ENCODE data around the gene SLC12A8.

The SLC12A8 gene, protein sequence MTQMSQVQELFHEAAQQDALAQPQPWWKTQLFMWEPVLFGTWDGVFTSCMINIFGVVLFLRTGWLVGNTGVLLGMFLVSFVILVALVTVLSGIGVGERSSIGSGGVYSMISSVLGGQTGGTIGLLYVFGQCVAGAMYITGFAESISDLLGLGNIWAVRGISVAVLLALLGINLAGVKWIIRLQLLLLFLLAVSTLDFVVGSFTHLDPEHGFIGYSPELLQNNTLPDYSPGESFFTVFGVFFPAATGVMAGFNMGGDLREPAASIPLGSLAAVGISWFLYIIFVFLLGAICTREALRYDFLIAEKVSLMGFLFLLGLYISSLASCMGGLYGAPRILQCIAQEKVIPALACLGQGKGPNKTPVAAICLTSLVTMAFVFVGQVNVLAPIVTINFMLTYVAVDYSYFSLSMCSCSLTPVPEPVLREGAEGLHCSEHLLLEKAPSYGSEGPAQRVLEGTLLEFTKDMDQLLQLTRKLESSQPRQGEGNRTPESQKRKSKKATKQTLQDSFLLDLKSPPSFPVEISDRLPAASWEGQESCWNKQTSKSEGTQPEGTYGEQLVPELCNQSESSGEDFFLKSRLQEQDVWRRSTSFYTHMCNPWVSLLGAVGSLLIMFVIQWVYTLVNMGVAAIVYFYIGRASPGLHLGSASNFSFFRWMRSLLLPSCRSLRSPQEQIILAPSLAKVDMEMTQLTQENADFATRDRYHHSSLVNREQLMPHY

DNA sequence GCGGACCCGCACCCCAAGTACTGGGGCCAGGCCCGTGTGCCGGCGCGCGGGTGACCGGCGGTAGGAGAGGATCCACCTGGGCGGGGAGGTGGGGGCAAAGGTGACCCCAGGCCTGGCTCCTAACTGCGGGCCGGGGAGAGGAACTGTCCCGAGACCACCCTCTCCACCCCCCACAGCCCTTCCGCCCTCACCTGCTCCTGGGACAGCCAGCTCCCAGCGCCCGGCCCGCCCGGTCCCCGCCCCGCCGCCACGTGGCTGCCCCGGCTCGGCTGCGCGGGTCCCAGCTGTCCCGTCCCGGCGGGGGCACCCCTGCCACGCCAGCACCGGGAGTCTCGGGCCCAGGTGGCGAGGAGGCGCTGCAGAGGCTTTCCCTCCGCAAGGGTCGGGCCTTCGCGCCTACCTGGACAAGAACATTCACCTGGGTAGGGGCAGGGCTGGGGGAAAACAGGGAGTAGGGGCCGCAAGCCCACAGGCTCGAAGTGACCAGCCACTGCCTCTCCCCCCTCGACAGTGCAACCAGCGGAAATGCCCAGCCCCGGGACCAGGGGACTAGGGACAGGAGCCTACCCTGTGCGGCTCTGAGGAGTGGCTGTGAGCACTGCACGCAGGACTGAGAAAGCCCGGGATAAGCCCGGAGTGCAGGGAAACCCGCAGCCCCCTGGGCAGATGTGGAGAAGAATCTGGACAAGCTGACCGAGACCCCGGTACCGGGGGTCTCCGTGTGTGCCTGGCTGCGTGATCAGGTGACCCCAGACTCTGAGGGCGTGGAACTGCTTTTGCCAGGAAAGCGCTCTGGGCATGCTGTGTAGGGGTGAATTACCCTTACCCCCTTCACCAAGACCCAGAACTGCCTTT, at the start of gene SLC12A8:
Gene SLC12A8, minus strand, starts transcription at position 240 of the 855 bp plus-strand sequence. CDS start 1,399 bp downstream, outside the sequence.
- no peak for DNase-seq (ENCODE audit: low read depth in 2 of 2)

- DNase-seq (ENCODE audit: low read depth in 2 of 2) = no peak
Measured at GRCh38 chr3:125262161-125262560, 49.6 kb upstream of the SLC12A8 start.

DNA sequence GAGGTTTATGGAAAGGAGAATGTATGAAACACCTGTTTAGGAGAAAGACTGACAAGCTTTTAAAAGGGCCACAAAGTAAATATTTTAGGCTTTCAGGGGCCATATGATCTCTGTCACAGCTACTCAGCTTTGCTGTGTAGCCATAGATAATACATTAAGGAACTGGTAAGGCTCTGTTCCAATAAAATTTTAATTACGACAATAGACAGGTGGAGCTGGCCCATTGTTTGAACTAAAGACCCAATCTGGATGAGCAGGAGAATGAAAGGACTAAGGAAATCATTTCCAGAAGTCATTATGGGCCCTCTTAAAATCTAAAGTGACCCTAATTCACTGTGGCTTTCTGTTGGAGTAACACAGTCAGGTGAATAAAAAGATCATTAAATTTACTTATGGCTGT, 48.5 kb upstream of the SLC12A8 start:
- no peak for DNase-seq (ENCODE audit: low read depth in 2 of 2)

GRCh38 chr3:125260158-125260557, 47.6 kb upstream of the SLC12A8 start:
- DNase-seq (ENCODE audit: low read depth in 2 of 2) = no peak

- no peak for DNase-seq (ENCODE audit: low read depth in 2 of 2)
Measured at GRCh38 chr3:125257536-125257935, 45.0 kb upstream of the SLC12A8 start.

DNA sequence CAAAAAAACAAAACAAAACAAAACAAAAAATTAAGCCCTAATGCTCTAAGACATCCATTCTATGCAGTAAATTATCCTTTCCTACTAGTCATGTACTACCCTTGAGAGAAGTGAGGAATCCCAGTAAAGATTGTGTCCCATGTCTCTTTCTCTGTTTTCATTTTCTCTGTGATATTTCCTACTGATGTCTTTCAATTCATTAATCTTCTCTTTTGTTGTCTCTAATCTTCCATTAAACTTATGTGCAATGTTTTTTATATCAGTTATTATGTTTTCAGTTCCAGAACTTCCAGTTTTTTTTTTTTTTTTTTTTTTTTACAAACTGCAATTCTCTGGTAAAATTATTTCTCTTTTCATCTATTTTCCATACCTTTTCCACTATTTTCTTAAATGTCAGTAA, 44.1 kb upstream of the SLC12A8 start:
- DNase-seq (ENCODE audit: low read depth in 2 of 2) = no peak

DNA sequence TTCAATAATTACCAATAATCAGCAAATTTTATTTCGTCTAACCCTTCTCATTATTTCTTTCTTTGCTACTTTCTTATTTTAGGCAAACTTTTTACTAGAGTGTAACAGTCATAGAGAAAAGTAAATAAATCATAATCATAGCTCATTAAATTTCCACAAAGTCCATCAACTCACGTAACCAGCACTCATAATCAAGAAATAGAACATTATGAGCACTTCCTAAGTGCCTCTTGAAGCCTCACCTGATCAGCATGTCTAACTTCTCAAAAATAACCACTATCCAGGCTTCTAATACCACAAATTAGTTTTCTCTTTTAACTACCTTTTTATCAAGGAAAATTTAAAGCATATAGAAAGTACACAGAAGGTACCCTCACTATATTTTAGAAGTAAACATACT, 38.4 kb upstream of the SLC12A8 start:
- no peak for DNase-seq (ENCODE audit: low read depth in 2 of 2)

DNA sequence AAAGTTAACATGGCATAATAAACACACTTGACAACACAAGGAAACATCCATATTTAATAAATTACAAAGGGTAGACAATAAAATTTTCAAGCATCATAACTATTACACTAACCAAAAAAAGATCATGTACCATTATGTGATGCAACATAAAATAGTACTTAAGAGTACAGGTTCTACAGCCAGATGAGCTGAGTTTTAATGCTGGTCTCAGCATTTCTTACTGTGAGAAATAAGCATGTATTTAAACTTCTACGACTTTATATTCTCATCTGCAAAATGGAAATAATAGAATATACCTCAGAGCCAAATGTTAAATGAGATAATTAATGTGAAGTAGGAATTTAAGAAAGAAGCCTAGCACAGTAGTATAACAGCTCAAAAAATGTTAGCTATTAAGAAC, 33.7 kb upstream of the SLC12A8 start:
- DNase-seq (ENCODE audit: low read depth in 2 of 2) = no peak

GRCh38 chr3:125245521-125245920, 33.0 kb upstream of the SLC12A8 start:
- DNase-seq (ENCODE audit: low read depth in 2 of 2) = no peak

GRCh38 chr3:125240496-125240895, 27.9 kb upstream of the SLC12A8 start:
- DNase-seq (ENCODE audit: low read depth in 2 of 2) = no peak

GRCh38 chr3:125239266-125239665, 26.7 kb upstream of the SLC12A8 start:
- no peak for DNase-seq (ENCODE audit: low read depth in 2 of 2)

DNA sequence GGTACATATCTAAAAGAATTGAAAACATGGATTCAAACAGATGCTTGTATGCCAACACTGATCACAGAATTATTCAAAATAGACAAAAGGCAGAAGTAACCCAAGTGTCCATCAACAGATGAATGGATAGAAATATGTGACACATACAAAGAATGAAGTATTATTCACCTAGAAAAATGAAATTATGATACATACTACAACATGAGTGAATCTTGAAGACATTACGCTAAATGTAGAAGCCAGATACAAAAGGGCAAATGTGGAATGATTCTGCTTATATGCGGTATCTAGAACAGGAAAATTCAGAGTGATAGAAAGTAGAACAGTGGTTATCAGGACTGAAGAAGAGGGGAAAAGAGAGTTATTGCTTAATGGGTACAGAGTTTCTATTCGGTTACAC, 26.2 kb upstream of the SLC12A8 start:
- DNase-seq (ENCODE audit: low read depth in 2 of 2) = no peak

DNA sequence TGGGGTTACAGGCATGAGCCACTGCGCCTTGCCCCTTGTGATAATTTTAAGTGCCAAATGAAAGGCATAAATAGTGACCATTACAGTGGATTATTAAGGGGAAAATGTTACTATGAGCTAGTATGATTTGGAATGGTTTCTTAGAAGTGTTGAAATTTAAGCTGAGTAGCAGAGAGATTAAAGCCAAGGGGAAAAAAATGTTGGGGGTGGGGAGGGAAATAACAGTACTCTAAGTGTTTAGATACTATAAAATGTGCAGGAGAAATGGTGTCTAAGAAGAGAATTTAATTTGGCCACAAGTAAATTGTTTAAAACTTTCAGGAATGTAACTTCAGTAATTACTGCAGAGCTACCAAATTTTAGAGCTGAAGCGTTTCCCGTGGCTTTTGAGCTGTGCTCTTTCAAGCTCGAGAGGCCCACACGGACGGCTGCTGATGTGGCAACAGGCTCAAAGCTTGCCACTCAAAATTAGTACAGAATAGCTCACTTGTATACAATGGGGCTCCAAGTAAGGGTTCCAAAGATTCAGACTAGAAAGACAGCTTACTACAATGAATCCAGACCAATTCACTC, 23.9 kb upstream of the SLC12A8 start:
- DNase-seq (ENCODE audit: low read depth in 2 of 2) = no peak

DNA sequence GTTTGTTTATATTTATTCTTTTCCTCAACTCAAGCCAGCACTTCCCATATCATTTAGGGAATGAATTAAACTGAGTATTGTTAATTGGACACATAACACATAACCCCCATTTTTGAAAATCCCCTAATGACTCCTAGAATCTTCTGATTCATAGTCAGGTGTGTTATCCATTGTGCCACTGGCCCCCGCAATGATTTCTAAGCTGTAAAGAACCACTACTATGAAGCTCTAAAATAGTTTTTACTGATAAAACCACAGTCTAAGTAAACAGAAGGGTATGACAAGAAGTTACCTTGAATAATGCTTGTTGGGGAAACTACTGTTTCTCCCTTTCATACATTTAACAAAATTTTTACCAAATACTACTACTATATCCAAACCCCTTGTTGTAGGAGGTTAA, 22.3 kb upstream of the SLC12A8 start:
- no peak for DNase-seq (ENCODE audit: low read depth in 2 of 2)

- no peak for DNase-seq (ENCODE audit: low read depth in 2 of 2)
Measured at GRCh38 chr3:125232401-125232800, 19.9 kb upstream of the SLC12A8 start.

DNA sequence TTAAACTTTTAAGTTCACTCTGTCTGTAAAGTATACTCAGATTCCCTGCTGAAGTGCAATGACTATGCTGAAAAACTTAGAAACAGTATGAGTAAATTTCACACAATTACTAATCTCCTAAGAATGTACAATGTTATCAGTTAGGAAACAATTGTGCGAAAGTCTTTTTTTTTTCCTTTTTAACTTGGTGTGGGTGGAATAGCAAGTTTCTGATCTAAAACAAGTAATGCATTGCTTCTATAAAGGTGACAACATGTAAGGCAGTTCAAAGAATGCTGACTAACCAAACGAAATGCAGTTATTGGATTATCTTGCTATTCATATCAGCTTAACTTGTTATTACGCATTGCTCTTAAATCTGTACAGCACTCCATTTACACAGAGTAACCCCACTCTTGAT, 19.3 kb upstream of the SLC12A8 start:
- DNase-seq (ENCODE audit: low read depth in 2 of 2) = no peak

- no peak for DNase-seq (ENCODE audit: low read depth in 2 of 2)
Measured at GRCh38 chr3:125229707-125230106, 17.2 kb upstream of the SLC12A8 start.

DNA sequence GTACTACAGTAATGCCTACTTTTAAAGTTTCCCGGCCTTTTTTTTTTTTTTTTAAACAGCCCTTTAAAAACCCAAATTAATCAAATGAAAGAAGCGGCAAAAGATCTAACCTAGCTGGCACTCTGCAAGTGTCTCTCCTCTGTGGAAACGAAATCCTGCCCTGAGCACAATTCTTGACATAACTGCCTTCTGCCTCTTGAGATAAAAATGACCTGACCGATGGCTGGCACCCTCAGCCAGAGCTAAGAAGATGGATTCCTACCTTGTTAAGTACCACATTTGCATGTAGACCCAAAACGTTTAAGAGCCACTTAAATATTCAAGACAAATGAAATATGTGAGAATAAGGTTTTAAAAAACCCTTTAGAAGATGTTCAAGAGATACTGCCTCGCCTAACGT, 16.6 kb upstream of the SLC12A8 start:
- DNase-seq (ENCODE audit: low read depth in 2 of 2) = no peak

- DNase-seq (ENCODE audit: low read depth in 2 of 2) = no peak
Measured at GRCh38 chr3:125221831-125222230, 9.3 kb upstream of the SLC12A8 start.

DNA sequence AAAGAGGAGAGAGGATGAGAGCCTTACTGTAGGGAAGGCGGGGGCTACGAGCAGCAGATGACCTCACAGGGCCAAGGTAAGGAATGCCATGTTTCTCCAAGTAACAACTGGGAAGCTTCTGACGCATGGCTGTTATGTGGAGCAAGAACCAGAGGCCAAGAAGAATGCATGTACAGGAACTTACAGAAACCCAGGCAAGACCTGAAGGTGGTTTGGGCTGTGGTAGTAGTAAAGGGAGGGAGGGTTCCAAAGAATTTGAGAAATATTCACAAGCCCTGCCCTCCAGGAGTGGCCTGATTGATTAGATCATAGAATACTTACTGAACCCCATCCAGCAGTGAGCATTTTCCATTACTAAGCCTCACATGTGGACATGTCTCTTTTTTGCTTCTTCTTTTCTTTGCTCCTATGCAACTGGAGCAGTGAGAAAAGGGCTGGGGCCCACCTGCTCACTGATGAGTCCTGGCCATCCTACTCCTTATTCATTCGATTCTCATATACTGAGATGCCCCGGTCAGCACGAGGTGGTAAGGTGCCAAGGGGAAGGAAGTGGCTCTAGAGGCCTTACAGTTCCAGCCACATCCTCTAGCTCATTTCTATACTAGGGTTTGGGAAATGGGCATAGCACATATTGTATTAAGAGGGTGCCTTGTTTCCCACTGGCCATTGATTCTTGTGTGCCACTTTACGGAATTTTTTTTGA, 8.3 kb upstream of the SLC12A8 start:
- no peak for DNase-seq (ENCODE audit: low read depth in 2 of 2)

DNA sequence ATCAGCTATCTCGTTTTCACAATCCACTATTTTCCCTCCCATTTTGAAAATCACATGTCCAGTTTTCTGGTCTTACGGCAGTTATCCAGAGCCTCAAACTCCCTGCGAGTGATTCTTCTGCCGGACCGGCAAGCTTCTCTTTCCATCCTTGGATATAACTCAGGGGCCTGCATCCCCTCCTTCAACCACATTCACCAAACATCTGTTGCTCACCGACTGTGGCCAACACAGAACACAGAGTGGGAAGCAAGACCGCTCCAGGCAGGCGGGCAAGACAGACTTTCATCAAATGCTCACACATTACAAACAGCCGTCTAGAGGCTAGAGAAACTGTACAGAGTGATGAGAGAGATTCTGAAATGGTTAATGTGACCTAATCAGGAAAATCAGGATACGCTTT, 7.6 kb upstream of the SLC12A8 start:
- DNase-seq (ENCODE audit: low read depth in 2 of 2) = no peak

All from stimulated activated CD4-positive, alpha-beta T cell treated with anti-CD3 and anti-CD28 coated beads, Interleukin-12 subunit alpha, Interleukin-12 subunit beta, amount 100 ng/mL, for 24 hours (primary cell).